Endothelial cell of umbilical vein (primary cell): ENCODE data around the gene NME5. TPM values are rescaled to one million over a fixed set of nuclear protein-coding genes. Genes with fewer than 3 reads are reported as not detected.

Experiments
- BruUV-seq: library from RNA; stranded (reverse); fragments of 400-500 nt; replicated peaks from 2 replicates; lab custom pipeline; 2021; lab: Mats Ljungman, UMichigan
- CTCF ChIA-PET: fragments of 300-600, 350-600 bp; sonication (Branson Sonifier 250); formaldehyde crosslinking; loops from one replicate; lab custom pipeline; 2021; ENCODE audit warnings: antibody characterized with exemption, inconsistent platforms; lab: Charles Lee
- POLR2A ChIA-PET: fragments of 300-600, 350-600 bp; sonication (Branson Sonifier 250); formaldehyde crosslinking; loops from one replicate; lab custom pipeline; 2021; ENCODE audit warnings: antibody characterized with exemption, inconsistent platforms; lab: Charles Lee
- DNase-seq: peaks from one replicate; pipeline ENCODE4 v3.0.0-alpha.2; 2011; ENCODE audit warnings: low read depth, low spot score
- FAIRE-seq: peaks from 2 replicates; lab custom pipeline; 2011; peaks lifted over from hg19 to GRCh38; lab: Jason Lieb, UNC
- H2AFZ ChIP-seq: 2 replicates; pipeline ENCODE4 v1.6.0; 2012; ENCODE audit warnings: low read depth, low read length, control low read depth, inconsistent platforms
- H3K27ac ChIP-seq: 2 replicates; pipeline ENCODE4 v1.5.1; 2011; ENCODE audit warnings: low read depth, mild to moderate bottlenecking, control low read depth, low read length, moderate library complexity; ENCODE audit not compliant: insufficient read depth
- H3K27me3 ChIP-seq, 2 experiments: 2 replicates each; pipeline versions ENCODE4 v1.6.0 to v1.6.1; 2011; ENCODE audit warnings: low read length in 2 of 2, mixed read lengths in 1 of 2; ENCODE audit not compliant: control insufficient read depth in 2 of 2, insufficient read depth in 2 of 2
- H3K36me3 ChIP-seq, 2 experiments: 2 replicates in 1 of 2; 3 replicates in 1 of 2; pipeline ENCODE4 v1.5.1; 2011; ENCODE audit warnings: low read length in 2 of 2, mild to moderate bottlenecking in 1 of 2, moderate library complexity in 1 of 2; ENCODE audit not compliant: control insufficient read depth in 2 of 2, insufficient read depth in 2 of 2; ENCODE audit errors: extremely low read depth in 1 of 2
- H3K4me1 ChIP-seq: 3 replicates; pipeline ENCODE4 v1.5.1; 2011; ENCODE audit warnings: mild to moderate bottlenecking, low read length; ENCODE audit not compliant: control insufficient read depth, insufficient read depth; ENCODE audit errors: extremely low read depth
- H3K4me2 ChIP-seq: 2 replicates; pipeline ENCODE4 v1.6.1; 2011; ENCODE audit warnings: low read length, control low read depth, mixed read lengths; ENCODE audit not compliant: insufficient read depth
- H3K4me3 ChIP-seq, 3 experiments: fragments of 200-600 bp in 1 of 3; sonication (generic), shearing (Covaris generic) in 1 of 3; replicated peaks in 1 of 3; 2 replicates each; pipeline ENCODE4 v1.5.1; 2011 to 2016; ENCODE audit warnings: control low read depth in 3 of 3, low read length in 3 of 3, mild to moderate bottlenecking in 2 of 3, inconsistent platforms in 1 of 3, low read depth in 1 of 3, moderate library complexity in 1 of 3; ENCODE audit not compliant: insufficient read depth in 1 of 3
- H3K79me2 ChIP-seq: 2 replicates; pipeline ENCODE4 v1.6.0; 2012; ENCODE audit warnings: low read length, inconsistent platforms; ENCODE audit not compliant: control insufficient read depth, insufficient read depth
- H3K9ac ChIP-seq: replicated peaks from 2 replicates; pipeline ENCODE3; 2011; ENCODE audit warnings: low read length, control low read depth; ENCODE audit not compliant: insufficient read depth; ENCODE audit errors: extremely low read depth
- H3K9me1 ChIP-seq: replicated peaks from 3 replicates; pipeline ENCODE4 v1.6.0; 2011; ENCODE audit warnings: mild to moderate bottlenecking, low read length; ENCODE audit not compliant: control insufficient read depth, insufficient read depth; ENCODE audit errors: extremely low read depth
- H3K9me3 ChIP-seq: replicated peaks from 2 replicates; pipeline ENCODE4 v1.5.1; 2012; ENCODE audit warnings: low read length, inconsistent platforms; ENCODE audit not compliant: control insufficient read depth, insufficient read depth
- H4K20me1 ChIP-seq: replicated peaks from 2 replicates; pipeline ENCODE3; 2011; ENCODE audit warnings: mild to moderate bottlenecking, low read length; ENCODE audit not compliant: control insufficient read depth, insufficient read depth; ENCODE audit errors: extremely low read depth
- EZH2 ChIP-seq: IDR thresholded peaks from 2 replicates; pipeline ENCODE4 v1.6.1; 2012; ENCODE audit warnings: borderline replicate concordance, low read depth, mild to moderate bottlenecking, moderate library complexity, low read length, inconsistent platforms; ENCODE audit not compliant: severe bottlenecking
- FOS ChIP-seq: IDR thresholded peaks from 2 replicates; pipeline ENCODE4 v1.6.1; 2011; ENCODE audit warnings: mild to moderate bottlenecking, low read length, moderate library complexity, borderline replicate concordance; ENCODE audit not compliant: insufficient read depth
- JUN ChIP-seq: IDR thresholded peaks from 2 replicates; pipeline ENCODE4 v1.6.1; 2011; ENCODE audit warnings: borderline replicate concordance, low read depth; ENCODE audit not compliant: insufficient read length, insufficient read depth
- POLR2A ChIP-seq: IDR thresholded peaks from 2 replicates; pipeline ENCODE4 v1.6.1; 2012; ENCODE audit warnings: low read depth, mild to moderate bottlenecking, control low read depth, low read length
- dilution Hi-C: fragments of 300-500 bp; cut with MboI; formaldehyde crosslinking; loops from one replicate; pipeline ENCODE4 v1.15.0; 2019; ENCODE audit warnings: low sequenced_read_pairs; ENCODE audit not compliant: extremely low pct_ligation_motif_present
- intact Hi-C: fragments of 100-400 bp; cut with micrococcal nuclease; formaldehyde crosslinking; loops from one replicate; pipeline ENCODE4 v1.10.0; 2022
- polyA plus RNA-seq, 4 experiments: library from polyadenylated mRNA; depleted of rRNA in 3 of 4; stranded (reverse) in 3 of 4; unstranded in 1 of 4; fragments of >200 nt; gene quantifications; 2 replicates each; pipeline versions ENCODE4 v1.2.1 to v1.2.3, GENCODE V29; 2011 to 2012; ENCODE audit warnings: missing spikeins in 1 of 4
- total RNA-seq: library from RNA; stranded (reverse); gene quantifications from 2 replicates; pipeline ENCODE4 v1.2.3, GENCODE V29; 2021
- TF ChIP-seq, protein P1 (sequence below): IDR thresholded peaks from 2 replicates; pipeline ENCODE4 v1.6.1; 2011; ENCODE audit not compliant: insufficient read depth, insufficient read length
- TF ChIP-seq, protein P2 (sequence below), 2 donors: IDR thresholded peaks; 1 replicate in 1 of 2; 2 replicates in 1 of 2; pipeline ENCODE4 v1.5.1; 2011; ENCODE audit warnings: low read length in 2 of 2, mild to moderate bottlenecking in 2 of 2, moderate library complexity in 2 of 2, control low read depth in 1 of 2, inconsistent platforms in 1 of 2, low read depth in 1 of 2; ENCODE audit not compliant: insufficient read depth in 1 of 2; ENCODE audit errors: extremely low read depth in 1 of 2

The NME5 gene
- total and polyA plus RNA-seq, 2 donors (not counting 3 experiments of a cell fraction or from before 2014, with no cell fraction given) = 0.11 to 1.5 TPM

DNA sequence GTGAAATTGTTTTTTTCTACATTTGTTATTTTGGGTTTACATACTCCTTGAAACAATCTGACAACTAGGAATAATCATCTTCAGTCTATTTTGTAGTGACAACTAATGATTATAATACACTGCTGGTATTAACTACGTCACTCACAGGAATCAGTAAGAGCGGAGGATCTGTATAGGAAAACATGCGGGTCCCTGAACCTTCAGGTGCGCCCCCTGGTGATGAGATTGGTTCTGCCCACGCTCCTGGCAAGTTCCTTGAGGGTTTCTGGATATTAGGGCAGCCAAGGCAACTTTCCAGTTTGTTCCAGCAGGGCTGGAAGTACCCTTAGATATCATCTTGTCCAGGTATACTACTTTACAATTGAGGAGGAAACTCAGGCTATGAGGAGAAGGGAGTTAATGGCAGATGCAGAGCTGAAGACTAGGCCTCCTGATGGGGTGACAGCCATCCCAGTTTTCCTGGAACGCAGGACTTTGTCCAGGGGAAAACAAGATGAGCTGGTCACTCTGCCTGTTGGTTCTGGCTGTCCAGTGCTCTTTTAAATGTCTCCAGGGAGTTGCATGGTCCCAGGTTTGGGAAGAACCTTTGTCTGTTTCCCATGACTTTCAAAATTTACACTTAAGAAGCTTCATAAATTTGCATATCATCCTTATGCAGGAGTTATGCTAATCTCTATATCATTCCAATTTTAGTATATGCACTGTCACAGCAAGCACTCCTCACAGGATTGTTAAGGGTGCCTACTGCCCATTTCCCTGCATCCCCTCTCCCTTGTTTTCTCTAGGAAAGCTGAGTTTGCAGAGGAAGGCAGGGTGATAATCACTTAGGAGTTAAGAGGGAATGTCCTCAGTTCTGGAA is 70.3 kb downstream of the NME5 start:
- ChIA-PET POLR2A (no interaction called here), CTCF (interaction anchor here (0.7 to 4.4 kb wide), 29 partner anchors 8 to 439 kb away, joined by 3 to 152 read pairs (median 4); partner anchors contain the start of genes FAM13B, HNRNPA0, NME5 and PKD2L2)
- no TSS peak for BruUV-seq
- no peak overlapping the region for H3K4me3 ChIP-seq
- no peak overlapping the region for H2AFZ ChIP-seq
- H4K20me1 ChIP-seq = no peaks in the 10 kb centered on the region
- H3K36me3 ChIP-seq = no peaks in the 10 kb centered on the region
- intact Hi-C loops (loop anchor here (1.0 kb wide), 4 partner anchors 33 to 440 kb away; no protein-coding TSS in a partner anchor), dilution Hi-C loops (no loop called here)
- no peak for TF ChIP-seq POLR2A
- no peak for TF ChIP-seq EZH2
- no peak for TF ChIP-seq FOS
- TF ChIP-seq, protein P1, sequence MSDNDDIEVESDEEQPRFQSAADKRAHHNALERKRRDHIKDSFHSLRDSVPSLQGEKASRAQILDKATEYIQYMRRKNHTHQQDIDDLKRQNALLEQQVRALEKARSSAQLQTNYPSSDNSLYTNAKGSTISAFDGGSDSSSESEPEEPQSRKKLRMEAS = no peak
- TF ChIP-seq JUN = no peak
- TF ChIP-seq, protein P2, sequence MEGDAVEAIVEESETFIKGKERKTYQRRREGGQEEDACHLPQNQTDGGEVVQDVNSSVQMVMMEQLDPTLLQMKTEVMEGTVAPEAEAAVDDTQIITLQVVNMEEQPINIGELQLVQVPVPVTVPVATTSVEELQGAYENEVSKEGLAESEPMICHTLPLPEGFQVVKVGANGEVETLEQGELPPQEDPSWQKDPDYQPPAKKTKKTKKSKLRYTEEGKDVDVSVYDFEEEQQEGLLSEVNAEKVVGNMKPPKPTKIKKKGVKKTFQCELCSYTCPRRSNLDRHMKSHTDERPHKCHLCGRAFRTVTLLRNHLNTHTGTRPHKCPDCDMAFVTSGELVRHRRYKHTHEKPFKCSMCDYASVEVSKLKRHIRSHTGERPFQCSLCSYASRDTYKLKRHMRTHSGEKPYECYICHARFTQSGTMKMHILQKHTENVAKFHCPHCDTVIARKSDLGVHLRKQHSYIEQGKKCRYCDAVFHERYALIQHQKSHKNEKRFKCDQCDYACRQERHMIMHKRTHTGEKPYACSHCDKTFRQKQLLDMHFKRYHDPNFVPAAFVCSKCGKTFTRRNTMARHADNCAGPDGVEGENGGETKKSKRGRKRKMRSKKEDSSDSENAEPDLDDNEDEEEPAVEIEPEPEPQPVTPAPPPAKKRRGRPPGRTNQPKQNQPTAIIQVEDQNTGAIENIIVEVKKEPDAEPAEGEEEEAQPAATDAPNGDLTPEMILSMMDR (IDR thresholded peaks at IDR 0.05; ENCODE audit: extremely low read depth in 1 of 2, insufficient read depth in 1 of 2, low read depth in 1 of 2, low read length in 2 of 2) = peak; percentile 83 to 86
- H3K27me3 ChIP-seq = no peaks in the 10 kb centered on the region
- FAIRE-seq (peak; percentile 91), DNase-seq (peak; percentile 85)
- H3K79me2 ChIP-seq = no peaks in the 10 kb centered on the region
- no peaks in the 10 kb centered on the region for H3K9me3 ChIP-seq
- no peak overlapping the region for H3K9ac ChIP-seq
- no peak overlapping the region for H3K4me2 ChIP-seq
- H3K27ac ChIP-seq = no peak overlapping the region
- H3K9me1 ChIP-seq = no peaks in the 10 kb centered on the region
- H3K4me1 ChIP-seq = no peaks in the 10 kb centered on the region
